Dermis blood vessel endothelial cell (primary cell): Measurements from ENCODE around the gene TTC12. TPM values are rescaled to one million over a fixed set of nuclear protein-coding genes. Genes with fewer than 3 reads are reported as not detected.
"Not testable (repeated sequence)": the region's sequence is repeated elsewhere in the genome, so short reads cannot be mapped to it uniquely, and the experiment has no call there.

Experiments used
- DNase-seq: peaks from one replicate; pipeline ENCODE4 v3.0.0; 2010
- total RNA-seq: library from RNA; depleted of rRNA; stranded (reverse); fragments of >200 nt; gene quantifications from 2 replicates; pipeline ENCODE4 v1.2.3, GENCODE V29; 2014

TTC12 gene
- total RNA-seq, 1 donor from 2014 or later = 4.4 TPM

DNA sequence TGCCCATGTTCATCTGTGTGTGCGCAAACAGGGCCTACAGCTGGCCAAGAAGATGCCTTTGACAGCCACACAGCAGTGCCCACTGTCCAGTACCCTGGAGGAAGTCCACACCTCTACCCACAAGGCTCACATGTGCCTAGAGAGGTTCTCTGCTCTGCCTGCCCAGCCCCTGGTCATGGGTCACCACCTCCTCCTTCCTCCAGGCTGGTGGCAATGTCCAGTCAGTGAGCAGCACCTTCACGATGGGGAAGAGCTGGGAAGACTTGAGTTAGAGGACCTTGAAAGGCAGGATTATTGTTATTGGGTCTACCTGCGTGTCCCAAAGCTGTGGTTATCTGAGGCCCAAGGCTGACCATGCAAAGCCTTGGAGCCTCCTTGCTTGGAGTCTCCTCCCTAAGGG, 28.4 kb upstream of the TTC12 start:
- DNase-seq = no peak

DNA sequence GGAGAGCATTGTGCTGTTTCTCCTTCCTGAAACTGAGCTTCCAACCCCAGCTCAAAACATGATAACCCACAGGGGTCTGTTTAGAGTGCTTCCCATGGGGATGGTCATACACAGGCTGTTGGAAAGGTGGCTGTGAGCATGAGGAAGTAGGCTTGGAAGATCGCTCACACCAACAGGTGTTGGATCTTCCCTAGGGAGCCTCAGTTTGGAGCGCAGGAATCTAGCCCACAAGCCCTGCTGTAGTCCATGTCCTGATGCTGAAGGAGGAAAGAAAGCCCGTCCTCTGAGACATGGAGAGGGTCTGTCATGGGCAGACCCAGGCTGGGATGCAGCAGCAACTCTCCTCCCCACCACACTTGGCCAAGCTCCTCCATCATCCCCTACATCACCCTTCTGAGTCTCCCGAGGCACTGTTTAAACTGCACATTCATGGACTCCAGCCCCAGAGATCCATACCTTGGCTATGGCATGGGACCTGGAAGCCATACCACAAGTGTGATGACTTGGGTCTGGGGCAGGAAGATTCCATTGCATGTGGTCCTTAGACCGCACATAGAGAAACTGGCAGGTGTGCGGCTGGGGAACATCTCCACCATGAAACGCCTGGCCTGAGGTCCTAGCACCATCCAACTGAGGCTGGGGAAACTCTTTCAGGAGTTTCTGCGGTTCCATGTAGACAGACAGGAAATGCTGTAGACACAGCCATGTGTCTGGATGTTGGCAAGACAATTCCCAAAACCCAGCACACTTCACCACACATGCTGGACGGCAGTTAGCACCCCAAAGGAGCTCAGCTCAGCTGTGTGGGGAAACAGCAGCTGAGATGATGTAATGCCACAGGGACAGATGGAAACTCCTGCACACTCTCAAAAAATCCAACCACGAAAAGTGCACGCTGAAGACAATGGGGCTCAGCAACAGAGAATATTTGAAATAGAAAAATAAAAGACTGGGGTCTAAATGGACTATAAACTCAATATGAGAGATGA, 27.6 kb upstream of the TTC12 start:
- DNase-seq = no peak

DNA sequence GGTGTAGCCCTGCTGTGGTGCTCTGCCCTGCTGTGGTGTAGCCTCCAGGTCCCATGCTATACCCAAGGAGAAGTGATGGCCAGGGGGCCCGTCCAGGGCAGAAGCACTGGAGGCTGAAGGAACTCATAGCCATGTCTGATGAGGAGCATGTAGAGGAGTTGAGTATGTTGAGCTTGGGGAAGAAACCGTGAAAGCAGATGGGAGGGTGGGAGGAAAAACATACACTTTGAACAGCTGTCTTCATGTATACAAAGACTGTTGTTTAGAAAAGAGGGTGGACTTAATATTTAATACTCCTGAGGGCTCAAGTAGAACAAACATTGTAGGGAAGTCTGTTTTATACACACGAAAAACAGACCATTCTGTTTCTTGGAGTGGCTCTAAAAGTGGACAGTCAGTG, 26.6 kb upstream of the TTC12 start:
- no peak for DNase-seq

DNA sequence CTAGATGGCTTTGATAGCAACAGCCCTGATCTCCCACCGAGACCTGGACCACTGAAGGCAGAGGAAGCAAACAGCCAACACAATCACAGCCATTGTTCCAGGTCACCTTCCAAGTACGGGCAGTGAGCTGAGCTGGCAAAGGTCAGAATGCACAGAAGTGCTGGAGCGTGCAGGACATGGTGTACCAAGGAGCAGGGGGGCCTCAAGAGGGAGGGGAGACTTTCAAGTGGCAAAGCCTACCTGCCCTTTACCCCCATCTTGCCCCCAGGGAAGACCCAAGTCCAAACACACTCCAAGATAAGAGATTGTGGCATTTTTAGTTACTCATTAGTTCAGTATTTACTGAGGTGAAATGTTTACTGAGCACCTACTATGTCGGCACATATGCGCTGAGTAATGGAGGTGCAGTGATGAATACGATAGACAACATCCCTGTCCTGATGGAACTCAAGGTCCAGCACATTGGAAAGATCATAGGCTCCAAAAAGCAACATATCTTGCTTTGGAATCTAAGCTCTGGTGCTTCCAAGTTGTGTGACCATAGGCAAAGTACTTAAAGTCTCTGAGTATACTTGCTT, 26.0 kb upstream of the TTC12 start:
- no peak for DNase-seq

- DNase-seq = peak; percentile 73
Observed at GRCh38 chr11:113289431-113290187, 24.8 kb upstream of the TTC12 start.

GRCh38 chr11:113293936-113294335, 20.4 kb upstream of the TTC12 start:
- DNase-seq = no peak

GRCh38 chr11:113295993-113296392, 18.4 kb upstream of the TTC12 start:
- no peak for DNase-seq

- DNase-seq = no peak
Observed at GRCh38 chr11:113296447-113297205, 17.8 kb upstream of the TTC12 start.

- not testable (repeated sequence) for DNase-seq
Observed at GRCh38 chr11:113298496-113298895, 15.9 kb upstream of the TTC12 start.

DNA sequence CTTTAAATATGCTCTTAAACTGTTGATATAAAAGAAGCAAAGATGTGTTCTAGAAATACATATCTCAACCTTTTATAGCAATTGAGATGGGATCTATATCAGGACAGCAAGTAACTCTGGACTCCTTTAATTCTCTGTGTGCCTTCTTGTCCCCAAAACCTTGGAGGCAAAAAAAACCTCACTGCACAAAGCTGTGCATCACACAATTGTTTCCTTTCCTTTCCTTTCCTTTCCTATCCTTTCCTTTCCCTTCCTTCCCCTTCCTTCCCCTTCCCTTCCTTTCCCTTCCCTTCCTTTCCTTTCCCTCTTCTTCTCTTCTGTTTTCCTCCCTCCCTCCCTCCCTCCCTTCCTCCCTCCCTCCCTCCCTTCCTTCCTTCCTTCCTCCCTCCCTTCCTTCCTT, 9.5 kb upstream of the TTC12 start:
- DNase-seq = no peak

DNA sequence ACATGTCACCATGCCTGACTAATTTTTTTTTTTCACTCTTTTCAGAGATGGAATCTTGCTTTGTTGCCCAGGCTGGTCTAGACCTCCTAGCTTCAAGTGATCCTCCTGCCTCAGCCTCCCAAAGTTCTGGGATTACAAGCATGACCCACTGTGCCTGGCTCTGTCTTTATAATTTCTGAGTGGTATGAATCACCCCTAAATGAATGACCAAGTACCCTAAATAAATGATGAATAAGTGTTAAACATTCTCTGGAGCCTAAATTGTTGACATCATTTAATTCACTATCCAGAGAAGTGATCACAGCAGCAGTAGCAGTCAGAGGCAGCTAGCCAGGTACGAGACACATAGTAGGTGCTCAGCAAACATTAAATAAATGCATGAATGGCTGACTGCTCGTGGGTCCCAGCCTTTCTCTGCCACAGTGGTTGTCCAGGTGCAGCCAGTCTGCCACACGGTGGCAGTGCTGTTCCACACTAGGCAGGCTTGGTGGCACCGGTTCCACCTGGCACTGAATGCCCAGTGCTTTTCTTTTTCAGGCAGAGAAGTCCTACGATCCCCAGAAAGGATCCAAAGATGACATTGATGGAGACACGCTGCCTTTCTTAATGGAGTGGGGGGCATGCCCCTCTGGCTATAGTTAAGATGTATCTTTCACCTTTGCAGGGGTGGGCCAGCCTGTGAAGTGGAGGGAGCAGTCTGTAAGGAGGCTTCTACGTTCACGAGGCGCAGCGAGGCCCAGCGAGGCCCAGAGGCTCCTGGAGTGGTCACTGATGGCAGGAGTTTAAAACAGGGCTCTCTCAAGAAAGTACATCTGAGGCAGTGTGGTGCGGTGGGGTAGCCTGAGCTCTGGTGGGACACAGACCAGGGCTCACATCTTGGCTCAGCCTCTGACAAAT, 8.7 kb upstream of the TTC12 start:
- peak; percentile 80 for DNase-seq

DNA sequence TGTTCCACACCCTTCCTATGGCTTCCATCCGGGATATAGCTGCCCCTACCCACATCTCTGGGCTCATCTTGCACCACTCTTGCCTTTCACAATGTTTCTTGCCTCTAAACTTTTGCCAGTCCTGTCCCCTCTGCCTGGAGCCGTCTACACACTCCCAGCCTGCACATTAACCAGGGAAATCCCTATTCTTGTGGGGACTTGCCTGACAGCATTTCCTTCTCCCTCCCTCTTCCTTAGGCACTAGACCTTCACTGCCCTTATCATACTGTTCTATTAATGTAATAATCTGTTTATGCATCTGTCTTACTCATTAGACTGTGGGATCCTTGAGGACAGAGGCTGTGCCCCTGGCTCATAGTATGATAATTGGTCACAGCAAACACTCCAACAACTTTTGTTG, 5.8 kb upstream of the TTC12 start:
- no peak for DNase-seq

- no peak for DNase-seq
Observed at GRCh38 chr11:113311536-113311935, 2.8 kb upstream of the TTC12 start.

- no peak for DNase-seq
Observed at GRCh38 chr11:113313601-113314000, 782 bp upstream of the TTC12 start.

DNA sequence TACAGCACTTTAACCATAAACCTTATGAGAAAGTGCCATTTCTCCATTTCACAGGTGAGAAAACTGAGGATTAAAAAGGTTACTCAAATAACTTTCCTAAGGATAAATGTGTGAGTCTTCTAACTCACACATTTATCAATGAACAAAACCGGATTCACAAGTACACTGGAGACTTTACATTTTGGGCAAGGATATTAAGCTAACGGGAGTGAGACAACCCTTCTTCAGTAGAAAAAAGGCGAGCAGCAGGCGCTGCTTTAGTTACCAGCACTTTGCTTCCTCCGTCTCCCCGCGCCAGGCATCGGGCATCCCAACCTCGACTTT, 356 bp upstream of the TTC12 start:
- DNase-seq = no peak

DNA sequence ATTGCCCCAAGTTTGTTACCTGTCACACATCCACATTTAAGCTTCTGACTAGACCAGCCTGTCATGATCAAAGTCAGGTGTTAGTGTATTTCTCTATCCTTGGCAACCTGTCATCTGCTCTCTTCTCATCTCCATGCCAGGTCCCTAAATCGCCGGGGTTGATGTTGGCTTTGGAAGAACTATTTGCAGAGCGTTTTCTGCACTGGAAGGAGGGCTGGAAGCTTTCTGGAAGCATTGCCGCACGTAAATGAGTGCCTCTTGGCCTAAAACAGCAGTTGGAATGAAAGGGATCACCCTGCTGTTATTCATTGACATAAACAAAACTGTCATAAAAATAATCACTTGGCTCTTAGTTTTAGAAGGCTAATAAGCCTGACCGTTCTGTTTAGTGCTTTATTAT, 1.4 kb downstream of the TTC12 start:
- DNase-seq = no peak

- no peak for DNase-seq
Observed at GRCh38 chr11:113316256-113316655, 1.9 kb downstream of the TTC12 start.

- DNase-seq = no peak
Observed at GRCh38 chr11:113317339-113317738, 3.0 kb downstream of the TTC12 start.

DNA sequence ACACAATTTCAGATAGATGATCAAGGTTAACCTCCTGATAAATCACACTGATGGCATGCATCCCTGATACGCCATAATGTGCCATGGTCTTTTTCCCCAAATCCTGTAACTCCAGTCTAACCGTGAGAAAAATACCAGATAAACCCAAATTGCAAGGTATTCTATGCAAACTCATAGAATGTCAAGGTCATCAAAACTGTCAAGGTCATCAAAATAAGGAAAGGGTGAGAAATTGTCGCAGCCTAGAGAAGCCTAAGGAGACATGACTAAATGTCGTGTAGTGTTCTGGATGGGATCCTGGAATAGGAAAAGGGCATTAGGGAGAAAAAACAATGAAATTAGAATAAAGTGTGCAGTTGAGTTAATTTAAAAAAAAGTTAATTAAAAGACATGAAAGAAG, 4.7 kb downstream of the TTC12 start:
- DNase-seq = no peak

DNA sequence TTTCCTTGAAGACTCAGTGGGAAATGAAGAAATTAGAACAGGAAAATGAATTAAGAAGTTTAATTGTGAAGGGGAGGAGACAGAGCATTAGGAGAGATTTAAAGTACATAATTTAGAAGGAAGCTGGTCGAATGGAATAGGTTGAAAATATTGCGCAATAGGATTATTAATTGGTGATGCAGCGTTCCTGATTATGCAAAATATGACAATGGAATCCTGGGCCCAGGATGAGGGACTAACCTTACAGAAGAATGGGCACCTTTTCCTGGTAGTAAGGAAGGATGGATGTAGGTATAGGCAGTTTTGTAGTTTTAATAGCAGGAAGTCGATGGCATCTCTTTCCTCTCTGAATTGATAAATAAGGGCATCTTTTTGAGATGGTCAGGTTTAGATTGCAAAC, 7.8 kb downstream of the TTC12 start:
- no peak for DNase-seq

- no peak for DNase-seq
Observed at GRCh38 chr11:113324250-113324649, 9.9 kb downstream of the TTC12 start.

GRCh38 chr11:113329725-113330124, 15.3 kb downstream of the TTC12 start:
- DNase-seq = no peak
